Superior temporal gyrus (tissue), 1 donor: ENCODE measurements around the gene LCN10.
"Not testable (repeated sequence)": the region's sequence is repeated elsewhere in the genome, so short reads cannot be mapped to it uniquely, and the experiment has no call there.

ENCODE experiments used
- DNase-seq: peaks from one replicate; pipeline ENCODE4 v3.0.0-alpha.2; 2016; ENCODE audit errors: extremely low spot score

LCN10 gene

DNA sequence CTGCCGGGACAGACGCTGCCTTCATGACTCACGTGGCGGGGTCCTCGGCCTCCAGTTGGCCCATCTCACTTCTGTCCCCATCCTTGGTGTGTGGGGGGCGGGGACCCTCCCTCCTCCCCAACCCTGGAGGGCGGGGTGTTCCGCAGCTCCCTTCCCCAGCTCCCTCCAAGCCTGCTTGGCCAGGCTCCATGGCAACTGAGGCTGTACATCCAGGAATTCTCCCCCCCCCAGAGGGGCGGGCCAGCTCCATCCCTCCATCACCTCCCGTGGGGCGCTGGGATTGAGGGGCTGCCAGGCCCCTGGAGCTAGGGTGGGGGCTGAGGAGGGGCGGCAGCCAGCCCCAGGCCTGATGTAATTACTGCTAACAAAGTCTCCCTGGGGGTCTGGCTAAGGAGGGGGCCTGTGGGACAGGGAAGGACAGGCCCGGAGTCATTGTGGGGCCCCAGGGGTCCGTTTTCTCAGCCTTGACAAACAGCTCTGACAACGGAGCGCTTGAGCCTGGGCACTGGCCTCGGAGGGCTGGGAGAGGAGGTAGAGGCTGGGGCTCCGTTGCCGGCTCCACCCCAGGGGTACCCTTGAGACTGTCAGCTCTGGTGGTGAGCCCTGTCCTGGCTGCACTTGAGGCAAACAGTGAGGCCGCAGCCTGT is 22.4 kb downstream of the LCN10 start:
- no peak for DNase-seq

DNA sequence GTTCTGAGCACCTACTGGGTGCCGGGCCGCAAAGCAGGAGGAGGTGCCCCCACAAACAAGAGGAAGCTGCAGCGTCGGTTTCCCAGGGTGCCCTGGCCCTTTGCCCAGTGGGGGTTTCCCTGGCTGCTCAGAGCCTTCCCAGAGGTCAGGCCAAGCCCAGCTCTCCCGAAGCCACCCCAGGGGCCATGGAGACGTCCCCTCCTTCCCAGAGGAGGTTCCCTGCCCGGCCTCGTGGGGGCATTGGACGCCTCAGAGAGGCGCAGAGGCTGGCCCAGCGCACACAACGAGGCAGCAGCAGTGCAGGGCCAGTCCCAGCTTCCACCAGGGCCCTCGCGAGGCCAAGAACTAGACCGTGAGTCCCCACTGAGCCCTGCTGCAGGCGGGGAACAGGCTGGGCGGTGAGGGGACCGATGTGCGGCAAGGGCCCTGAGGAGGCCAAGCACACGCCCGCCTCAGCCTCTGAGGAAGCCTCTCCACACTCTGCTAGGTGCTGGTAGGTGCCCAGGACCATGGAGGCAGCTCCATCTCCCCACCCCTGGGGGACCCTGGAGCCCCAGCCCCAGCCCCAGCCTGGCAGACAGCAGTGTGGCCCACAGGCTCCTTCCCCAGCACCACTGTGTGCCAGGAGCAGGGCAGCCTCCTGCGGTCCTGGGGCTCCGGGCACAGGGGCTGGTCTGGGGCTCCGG is 23.4 kb downstream of the LCN10 start:
- no peak for DNase-seq

DNA sequence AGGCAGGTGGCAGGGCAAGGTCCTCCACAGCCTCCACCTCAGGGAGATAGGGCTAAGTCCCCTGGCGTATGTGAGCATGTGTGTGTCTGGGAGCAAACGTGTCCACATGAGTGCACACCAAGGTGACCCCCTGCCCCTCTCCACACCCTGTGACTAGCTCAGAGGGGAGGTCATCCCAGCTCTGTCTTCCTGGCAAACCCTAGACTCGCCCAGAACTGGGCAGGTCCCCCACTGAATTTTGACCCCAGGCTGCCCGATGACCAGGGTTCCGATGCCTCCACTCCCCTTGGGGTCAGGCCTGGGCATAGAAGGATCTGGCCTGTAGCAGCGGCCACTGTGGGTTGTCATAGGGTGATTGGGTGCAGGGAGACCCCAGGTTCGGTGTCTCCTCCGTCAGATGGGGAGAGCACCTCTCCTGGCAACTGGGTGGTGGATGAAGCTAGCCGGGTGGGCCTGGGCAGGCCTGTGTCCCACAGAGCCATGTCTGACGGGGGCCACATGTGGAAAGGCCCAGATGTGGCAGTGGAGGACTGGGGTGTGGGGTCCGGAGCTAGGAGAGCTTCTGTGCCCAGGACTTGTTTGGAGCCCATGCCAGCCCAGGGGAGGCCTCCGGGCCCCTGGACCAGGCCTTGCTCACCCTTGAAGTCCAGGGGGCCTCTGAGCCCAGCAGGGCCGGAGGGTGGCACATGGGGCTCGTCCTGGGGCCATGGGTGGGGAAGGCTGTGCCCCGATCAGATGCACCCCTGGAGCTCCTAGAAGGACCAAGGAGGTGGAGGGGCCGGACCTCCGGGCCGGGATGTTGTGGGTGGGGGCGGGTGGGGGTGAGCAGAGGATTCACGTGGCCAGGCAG is 24.2 kb downstream of the LCN10 start:
- no peak for DNase-seq

DNA sequence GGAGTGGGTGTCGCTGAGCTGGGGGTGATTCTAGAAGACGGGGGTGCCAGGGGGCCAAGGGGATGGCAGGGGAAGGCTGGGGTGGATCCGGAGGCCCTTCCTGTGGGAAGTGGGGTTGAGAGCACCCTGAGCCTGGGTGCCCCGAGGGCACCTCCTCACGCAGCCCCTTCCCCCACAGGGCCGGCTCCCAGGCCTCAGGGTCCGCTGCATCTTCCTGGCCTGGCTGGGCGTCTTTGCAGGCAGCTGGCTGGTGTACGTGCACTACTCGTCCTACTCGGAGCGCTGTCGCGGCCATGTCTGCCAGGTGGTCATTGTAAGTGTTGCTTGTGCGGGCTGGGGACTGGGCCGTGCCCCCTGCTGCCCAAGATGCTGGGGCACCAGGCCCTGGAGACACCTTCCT is 25.3 kb downstream of the LCN10 start:
- no peak for DNase-seq

DNA sequence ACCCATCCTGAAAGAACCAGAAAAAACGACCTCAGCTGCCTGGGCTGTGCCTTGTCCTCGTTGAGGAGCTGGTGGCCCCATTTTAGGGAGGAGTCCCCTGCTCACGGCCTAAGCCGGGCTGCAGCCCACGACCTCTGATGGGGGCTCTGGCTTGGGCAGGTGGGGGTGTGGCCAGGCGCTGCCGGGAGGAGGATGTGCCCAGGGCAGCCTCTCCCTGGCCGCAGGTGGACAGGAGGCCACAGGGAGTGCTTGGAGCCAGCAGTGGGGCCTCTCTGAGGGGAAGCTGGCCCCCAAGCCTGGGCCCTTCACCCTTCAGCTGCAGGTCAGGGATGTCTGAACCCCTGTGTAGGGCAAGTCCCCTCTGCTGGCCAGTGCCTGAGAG is 27.9 kb downstream of the LCN10 start:
- no peak for DNase-seq

DNA sequence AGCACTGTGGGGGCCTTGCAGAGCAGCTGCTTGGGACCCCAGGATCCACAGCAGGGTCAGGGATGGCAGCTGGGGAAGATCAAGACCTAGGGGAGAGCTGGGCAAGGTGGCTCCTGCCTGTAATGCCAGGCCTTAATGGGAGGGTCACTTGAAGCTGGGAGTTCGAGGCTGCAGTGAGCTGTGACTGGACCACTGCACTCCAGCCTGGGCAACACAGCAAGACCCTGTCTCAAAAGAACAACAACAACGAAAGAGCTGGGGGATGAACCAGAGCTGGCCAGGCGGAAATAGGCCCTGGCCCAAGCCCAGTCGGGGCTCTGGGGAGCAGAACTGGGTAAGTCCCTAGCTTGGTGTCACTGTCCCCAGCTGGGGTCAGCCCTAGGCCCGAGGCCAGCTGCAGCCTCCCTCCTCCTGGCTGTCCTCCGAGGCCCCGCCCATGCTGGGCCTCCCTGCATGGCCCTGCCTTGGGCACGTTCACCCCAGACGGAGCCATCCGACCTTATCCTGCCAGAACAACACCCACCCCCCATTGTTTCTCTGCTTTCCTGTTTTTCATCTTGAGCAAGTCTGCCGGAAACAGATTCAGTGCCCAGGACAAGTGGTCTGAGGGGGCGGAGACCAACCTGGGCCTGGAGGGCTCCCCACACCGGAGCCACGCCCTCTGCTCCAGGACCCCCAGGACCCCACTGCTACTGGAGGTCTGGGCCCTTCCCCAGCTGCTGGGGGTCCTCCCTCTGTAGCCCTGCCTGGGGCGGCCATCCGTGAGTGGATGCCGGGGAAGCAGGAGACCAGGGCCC is 28.4 kb downstream of the LCN10 start:
- DNase-seq, result no peak

DNA sequence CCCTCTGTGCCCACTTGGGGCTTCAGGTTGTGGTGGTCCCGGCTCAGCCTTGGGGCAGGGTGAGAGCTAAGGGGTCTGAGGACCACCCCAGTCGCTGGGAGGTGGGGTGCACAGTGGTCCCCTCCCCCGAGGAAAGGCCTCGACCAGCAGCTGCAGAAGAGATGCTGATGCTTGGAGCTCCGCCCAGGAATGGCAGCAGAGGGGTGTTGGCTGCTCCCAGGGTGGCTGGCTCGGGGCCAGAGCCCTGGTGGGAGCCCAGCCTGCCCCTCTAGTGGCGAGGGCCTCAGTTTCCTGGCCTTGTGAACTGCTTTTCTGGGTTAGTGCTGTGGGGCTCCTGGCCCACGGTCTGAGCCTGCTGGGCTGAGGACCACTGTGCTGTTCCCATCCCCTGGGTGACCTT is 29.2 kb downstream of the LCN10 start:
- no peak for DNase-seq

DNA sequence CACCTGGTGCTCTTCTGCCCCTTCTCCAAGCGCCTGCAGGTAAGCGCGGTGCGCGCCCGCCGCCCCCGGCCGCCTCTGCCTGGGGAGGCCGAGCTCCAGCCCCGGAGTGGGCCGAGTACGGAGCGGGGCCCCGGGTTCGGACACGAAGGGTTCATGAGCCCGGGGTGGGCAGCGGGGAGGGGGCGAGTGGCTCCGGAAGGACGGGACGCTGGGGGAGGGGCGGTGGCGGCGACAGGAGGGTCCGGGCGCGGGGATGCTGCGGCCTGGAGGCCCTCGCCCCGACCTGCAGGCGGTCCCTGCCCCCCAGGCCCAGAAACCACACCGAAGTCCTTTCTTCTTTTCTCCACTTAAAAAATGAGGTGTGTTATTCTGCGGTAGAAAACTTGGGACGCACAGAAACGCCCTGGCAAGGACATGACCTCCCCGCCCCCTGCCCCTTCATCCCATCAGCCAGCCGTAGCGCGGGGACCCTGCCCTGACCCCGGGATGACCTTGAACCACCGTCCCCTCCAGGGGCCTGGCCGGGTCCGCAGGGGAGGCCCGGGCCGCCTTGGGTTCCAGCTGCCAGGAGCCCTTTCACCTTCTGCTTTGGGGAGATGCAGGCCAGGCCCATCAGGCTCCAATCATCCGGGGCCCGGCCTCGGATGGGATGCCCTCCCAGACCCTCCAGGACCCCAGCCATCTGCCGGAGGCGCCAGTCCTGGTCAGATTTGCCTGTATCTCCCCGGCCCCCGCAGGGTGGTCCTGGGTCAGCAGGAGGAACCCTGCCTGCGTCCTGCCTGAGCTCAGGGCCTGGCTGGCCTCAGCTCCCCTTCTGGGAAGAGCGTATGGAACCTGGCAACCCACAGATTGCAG is 29.8 kb downstream of the LCN10 start:
- no peak for DNase-seq

DNA sequence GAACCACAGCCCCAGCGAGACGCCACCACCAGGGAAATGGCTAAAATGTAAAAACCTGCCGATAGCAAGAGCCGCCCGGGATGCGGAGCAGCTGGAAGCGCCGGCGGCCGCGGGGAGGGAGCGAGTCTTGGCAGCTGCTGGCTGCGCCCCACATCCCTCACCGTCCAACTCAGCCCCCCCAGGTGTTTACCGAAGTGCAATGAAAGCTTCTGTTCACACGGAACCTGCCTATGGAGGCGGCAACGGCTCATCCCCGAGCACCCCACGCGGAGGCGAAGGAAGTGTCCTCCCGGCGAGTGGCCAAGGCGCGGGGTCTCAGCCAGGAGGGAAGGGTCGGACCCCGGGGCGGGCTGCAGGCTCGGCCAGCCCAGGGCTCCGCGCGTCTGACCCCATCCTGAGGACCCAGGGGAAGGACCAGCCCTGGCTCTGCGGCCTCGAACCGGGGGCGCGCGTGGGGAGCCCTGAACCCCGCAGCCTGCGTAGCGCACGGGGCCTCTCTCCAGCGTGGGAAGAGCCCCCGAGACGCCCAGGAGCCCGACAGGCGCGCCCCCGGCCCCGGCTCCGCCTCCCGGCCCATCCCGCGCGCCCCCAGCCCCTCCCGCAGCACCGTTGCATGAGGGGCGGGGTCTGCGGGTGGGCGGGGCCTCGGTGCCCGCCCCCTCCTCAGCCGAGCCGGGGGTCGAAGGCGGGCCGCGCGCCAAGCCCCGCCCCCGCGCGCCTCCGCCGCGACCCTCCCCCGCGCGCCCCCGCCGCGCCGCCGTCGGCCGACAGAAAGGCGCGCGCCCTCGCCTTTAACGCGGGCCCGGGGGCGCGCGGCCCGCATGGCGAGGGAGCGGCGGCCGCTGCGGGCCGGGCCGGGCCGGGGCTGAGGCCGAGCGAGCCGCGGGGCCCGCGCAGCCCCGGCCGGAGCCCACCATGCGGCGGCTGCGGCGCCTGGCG is 30.7 kb downstream of the LCN10 start, which contains the start of gene DIPK1B:
Gene DIPK1B, plus strand, starts transcription at position 822 of the 939 bp plus-strand sequence. Its CDS starts 94 bp downstream, at position 916.
- no peak for DNase-seq

DNA sequence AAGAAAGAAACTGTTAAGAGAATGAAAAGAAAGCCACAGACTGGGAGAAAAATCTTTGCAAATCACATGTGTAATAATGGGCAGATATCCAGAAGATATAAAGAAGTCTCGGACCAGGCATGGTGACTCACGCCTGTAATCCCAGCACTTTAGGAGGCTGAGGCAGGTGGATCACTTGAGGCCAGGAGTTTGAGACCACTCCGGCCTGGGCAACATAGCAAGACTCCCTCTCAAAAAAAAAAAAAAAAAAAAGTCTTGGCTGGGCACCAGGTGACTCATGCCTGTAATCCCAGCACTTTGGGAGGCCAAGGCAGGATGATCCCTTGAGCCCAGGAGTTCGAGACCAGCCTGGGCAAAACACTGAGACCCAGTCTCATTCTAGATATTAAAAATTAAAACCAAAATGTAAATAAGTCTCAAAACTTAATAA is 31.5 kb downstream of the LCN10 start:
- not testable (repeated sequence) for DNase-seq

DNA sequence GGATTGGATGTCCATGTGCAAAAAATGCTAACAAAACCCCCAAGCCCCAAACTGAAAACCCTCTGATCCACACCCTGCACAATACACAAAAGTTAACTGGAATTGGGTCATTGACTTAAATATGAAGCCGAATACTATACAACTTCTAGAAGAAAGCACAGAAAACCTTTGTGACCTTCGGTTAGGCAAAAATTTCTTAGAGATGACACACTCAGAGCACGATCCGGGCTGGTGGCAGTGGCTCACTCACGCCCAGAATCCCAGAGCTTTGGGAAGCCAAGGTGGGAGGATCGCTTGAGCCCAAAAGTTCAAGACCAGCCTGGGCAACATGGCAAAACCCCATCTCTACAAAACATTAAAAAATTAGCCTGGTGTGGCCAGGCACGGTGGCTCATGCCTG is 32.2 kb downstream of the LCN10 start:
- no peak for DNase-seq

DNA sequence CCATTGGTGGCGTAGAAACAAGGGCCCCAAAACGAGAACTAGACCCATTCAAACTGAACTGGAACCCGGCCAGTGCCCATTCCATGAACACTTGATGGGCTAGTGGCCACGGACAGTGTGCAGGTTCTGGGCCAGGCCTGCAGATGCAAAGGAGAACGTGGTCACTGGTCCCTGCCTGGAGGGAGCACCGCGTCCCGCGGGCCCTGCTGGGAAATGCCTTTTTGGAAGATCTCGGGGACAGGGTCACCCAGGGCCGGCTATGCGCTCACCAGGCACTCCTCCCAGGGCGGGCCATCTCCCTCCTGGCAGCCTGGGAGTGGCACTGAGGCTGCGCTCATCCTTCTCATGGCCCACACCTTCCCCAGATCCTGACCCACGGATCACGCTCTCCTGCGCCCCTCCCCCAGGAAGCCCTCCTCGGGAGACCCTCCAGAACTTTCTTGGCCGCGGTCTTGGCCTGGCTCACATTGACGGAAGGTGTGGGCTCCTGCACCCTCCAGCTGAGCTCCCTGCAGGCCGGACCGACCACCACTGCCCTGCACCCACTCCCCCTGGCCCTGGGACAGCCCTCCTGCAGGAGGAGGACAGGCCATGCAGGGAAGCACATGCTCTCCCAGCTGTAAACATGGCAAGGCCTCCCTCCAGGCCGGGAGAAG is 33.2 kb downstream of the LCN10 start:
- DNase-seq, result no peak

DNA sequence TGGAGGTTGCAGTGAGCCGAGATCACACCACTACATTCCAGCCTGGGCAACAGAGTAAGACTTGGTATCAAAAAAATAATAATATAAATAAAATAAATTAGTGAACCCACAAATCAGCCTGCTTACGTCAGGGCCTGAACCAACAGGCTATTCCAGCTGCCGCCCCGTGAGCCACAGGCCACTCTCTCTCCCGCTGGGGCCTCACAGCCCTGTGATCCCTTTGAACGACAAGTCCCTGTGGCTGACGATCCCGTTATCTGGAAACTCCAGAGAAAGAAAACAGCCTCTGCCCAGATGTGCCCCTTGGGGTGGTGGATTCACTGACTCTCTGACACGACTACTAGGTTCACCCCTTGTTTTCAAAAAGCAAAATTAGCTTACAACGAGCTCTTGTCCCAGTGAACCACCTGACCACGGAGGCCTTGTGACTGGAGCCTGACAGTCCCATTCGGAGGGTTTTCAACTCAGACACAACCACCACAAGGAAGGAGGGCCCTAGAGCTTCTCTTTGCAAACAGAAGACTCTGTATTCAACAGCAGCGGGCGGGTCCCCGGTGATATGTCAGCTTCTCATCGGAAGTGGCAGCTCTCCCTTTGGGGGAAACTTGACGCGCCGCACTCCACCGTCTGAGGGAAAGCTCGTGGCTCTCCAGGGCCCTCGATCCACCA is 34.8 kb downstream of the LCN10 start:
- DNase-seq, result no peak

DNA sequence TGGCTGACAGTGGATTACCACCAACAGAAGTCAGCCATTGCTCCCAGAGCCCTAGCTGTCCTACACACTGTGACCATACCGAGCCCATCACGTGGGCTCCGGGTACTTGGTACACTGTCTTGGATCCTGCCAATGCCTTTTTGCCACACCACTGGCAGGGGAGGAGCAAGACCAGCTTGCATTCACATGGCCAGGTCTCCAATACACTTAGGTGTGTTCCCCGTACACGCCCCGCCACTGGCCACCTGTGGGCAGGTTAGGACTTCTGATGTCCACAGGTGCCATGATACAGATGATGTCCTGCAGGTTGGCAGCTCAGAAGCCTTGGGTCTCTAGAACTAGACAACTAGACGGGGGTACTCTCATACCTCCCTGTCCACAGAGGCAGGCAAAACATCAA is 35.7 kb downstream of the LCN10 start:
- no peak for DNase-seq

DNA sequence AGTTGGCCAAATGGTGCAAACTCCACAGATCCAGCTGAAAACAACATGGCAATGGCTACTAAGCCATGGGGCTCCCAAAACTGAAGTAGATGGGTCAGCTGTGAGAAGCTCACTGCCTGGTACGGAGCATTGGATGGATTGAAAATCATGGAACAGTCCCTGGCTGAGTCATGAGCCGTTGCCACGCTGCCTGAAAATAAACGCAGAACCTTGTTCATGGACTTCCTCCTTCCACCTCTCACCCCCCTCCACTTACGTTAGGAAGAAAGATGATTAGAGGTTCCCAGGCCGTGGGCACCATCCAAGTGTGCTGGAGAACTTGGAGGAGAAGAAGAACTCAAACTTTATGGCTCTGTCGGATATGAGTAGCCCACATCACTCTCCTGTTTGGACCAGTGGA is 37.2 kb downstream of the LCN10 start:
- no peak for DNase-seq

DNA sequence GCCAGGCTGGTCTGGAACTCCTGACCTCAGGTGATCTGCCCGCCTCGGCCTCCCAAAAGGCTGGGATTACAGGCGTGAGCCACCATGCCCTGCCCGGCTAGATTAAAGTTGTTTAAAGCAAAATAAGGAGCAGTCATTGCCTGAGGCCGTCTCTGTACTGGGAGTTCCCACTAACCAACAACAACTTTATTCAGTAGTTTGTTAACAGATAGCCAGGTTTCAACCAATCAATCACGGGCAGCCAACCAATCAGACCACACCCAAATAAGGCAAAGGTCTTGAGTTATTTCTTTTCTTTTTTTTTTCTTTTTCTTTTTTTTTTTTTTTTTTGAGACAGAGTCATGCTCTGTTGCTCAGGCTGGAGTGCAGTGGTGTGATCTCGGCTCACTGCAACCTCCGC is 38.0 kb downstream of the LCN10 start:
- DNase-seq, result not testable (repeated sequence)

DNA sequence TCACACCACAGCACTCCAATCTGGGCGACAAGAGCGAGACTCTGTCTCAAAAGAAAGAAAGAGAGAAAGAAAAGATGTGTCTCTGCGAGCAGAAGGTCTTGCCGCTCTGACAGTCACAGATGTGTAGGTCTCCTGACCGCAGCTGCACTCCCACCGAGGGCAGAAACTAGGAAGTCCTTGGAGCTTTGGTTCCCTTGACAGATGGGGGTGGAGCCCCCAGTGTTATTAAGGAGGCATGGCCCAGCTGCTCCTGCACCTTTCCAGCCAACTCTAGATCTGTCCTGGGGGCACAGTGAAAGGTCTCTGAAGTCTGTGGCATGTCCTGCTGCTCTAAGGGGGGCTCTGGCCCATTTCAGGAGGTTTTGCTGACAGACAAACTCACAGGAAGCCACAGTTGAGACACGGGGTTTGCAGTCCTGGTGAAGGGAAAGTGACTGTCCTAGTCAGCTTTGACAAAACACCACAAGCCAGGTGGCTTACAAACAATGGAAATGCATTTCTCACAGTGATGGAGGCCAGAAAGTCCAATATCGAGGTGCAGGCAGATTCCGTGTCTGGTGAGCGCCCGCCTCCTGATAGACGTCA is 39.4 kb downstream of the LCN10 start:
- DNase-seq, result no peak

DNA sequence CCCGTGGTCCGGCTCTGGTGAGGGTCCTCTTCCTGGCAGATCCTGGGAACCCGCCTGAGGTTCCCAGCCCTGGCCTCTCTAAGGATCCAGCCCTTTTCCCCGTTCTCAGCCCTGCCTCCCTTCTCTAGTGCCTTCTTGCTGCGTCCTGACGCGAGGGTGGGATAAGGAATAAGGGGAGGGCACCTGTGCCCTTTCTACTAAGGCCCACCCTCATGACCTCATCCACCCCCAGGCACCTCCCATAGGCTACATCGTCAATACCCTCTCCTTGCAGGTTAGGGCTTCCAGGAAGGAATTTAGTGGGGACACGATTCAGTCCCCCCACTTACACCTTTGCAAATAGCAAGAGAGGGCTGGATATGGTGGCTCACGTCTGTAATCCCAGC is 41.1 kb downstream of the LCN10 start:
- no peak for DNase-seq
